ENCODE data around the gene CPNE4.

CPNE4 gene

GRCh38 chr3:131796558-131797198, 238.1 kb downstream of the CPNE4 start:
- DNase-seq (ENCODE audit: low read depth), result no peak

GRCh38 chr3:131796111-131796510, 238.7 kb downstream of the CPNE4 start:
- no peak for DNase-seq (ENCODE audit: low read depth)

- DNase-seq (ENCODE audit: low read depth), result no peak
Observed at GRCh38 chr3:131795390-131796090, 239.3 kb downstream of the CPNE4 start.

GRCh38 chr3:131794766-131795388, 239.9 kb downstream of the CPNE4 start:
- DNase-seq (ENCODE audit: low read depth), result peak; percentile 61

GRCh38 chr3:131793870-131794269, 240.9 kb downstream of the CPNE4 start:
- DNase-seq (ENCODE audit: low read depth), result no peak

- no peak for DNase-seq (ENCODE audit: low read depth)
Observed at GRCh38 chr3:131789188-131789587, 245.6 kb downstream of the CPNE4 start.

- no peak for DNase-seq (ENCODE audit: low read depth)
Observed at GRCh38 chr3:131786386-131786785, 248.4 kb downstream of the CPNE4 start.

GRCh38 chr3:131782751-131783150, 252.1 kb downstream of the CPNE4 start:
- no peak for DNase-seq (ENCODE audit: low read depth)

- DNase-seq (ENCODE audit: low read depth), result no peak
Observed at GRCh38 chr3:131778526-131778925, 256.3 kb downstream of the CPNE4 start.

- no peak for DNase-seq (ENCODE audit: low read depth)
Observed at GRCh38 chr3:131775650-131776049, 259.2 kb downstream of the CPNE4 start.

GRCh38 chr3:131772269-131773026, 262.4 kb downstream of the CPNE4 start:
- no peak for DNase-seq (ENCODE audit: low read depth)

GRCh38 chr3:131762981-131763564, 271.7 kb downstream of the CPNE4 start:
- no peak for DNase-seq (ENCODE audit: low read depth)

- DNase-seq (ENCODE audit: low read depth), result no peak
Observed at GRCh38 chr3:131756405-131756804, 278.4 kb downstream of the CPNE4 start.

- DNase-seq (ENCODE audit: low read depth), result no peak
Observed at GRCh38 chr3:131755380-131755779, 279.4 kb downstream of the CPNE4 start.

GRCh38 chr3:131750256-131750655, 284.6 kb downstream of the CPNE4 start:
- no peak for DNase-seq (ENCODE audit: low read depth)

GRCh38 chr3:131749826-131750225, 285.0 kb downstream of the CPNE4 start:
- no peak for DNase-seq (ENCODE audit: low read depth)

- DNase-seq (ENCODE audit: low read depth), result no peak
Observed at GRCh38 chr3:131747466-131747865, 287.3 kb downstream of the CPNE4 start.

GRCh38 chr3:131744765-131745164, 290.0 kb downstream of the CPNE4 start:
- DNase-seq (ENCODE audit: low read depth), result no peak

GRCh38 chr3:131743126-131743525, 291.7 kb downstream of the CPNE4 start:
- no peak for DNase-seq (ENCODE audit: low read depth)

- DNase-seq (ENCODE audit: low read depth), result no peak
Observed at GRCh38 chr3:131739211-131739610, 295.6 kb downstream of the CPNE4 start.

GRCh38 chr3:131738095-131738494, 296.7 kb downstream of the CPNE4 start:
- DNase-seq (ENCODE audit: low read depth), result peak; percentile 52

GRCh38 chr3:131735544-131735943, 299.3 kb downstream of the CPNE4 start:
- DNase-seq (ENCODE audit: low read depth), result no peak
